HepG2 (cell line): ENCODE measurements around the gene FANCG. TPM values are rescaled to one million over a fixed set of nuclear protein-coding genes. Genes with fewer than 3 reads are reported as not detected.

Experiments used
- FOXO1 ChIP-seq: sonication (generic); formaldehyde crosslinking; IDR thresholded peaks from 2 replicates; pipeline ENCODE4 v1.4.0; 2020; ENCODE audit warnings: missing genetic modification reagents
- HDAC2 ChIP-seq: sonication (generic); formaldehyde crosslinking; IDR thresholded peaks from 2 replicates; pipeline ENCODE4 v1.4.0; 2020; ENCODE audit warnings: missing genetic modification reagents
- KMT2A ChIP-seq: sonication (generic); formaldehyde crosslinking; IDR thresholded peaks from 2 replicates; pipeline ENCODE4 v1.4.0; 2020; ENCODE audit warnings: missing genetic modification reagents
- ONECUT2 ChIP-seq: sonication (generic); formaldehyde crosslinking; IDR thresholded peaks from 2 replicates; pipeline ENCODE4 v1.4.0; 2020; ENCODE audit warnings: missing genetic modification reagents
- SMARCE1 ChIP-seq: fragments of 450-650 bp; IDR thresholded peaks from 2 replicates; pipeline ENCODE4 v1.6.1; 2017; ENCODE audit warnings: borderline replicate concordance
- ZNF34 ChIP-seq: sonication (generic); formaldehyde crosslinking; IDR thresholded peaks from 2 replicates; pipeline ENCODE4 v1.4.0; 2020; ENCODE audit warnings: mild to moderate bottlenecking, missing genetic modification reagents, borderline replicate concordance
- ZNF567 ChIP-seq: sonication (generic); formaldehyde crosslinking; IDR thresholded peaks from 2 replicates; pipeline ENCODE4 v1.8.1; 2023; ENCODE audit warnings: mild to moderate bottlenecking, missing genetic modification reagents, borderline replicate concordance
- ZNF652 ChIP-seq: IDR thresholded peaks from 2 replicates; pipeline ENCODE4 v1.6.1; 2016; ENCODE audit warnings: low read depth, borderline replicate concordance
- ZNF782 ChIP-seq: sonication (generic); formaldehyde crosslinking; IDR thresholded peaks from 2 replicates; pipeline ENCODE4 v1.4.0; 2020; ENCODE audit warnings: missing genetic modification reagents, mild to moderate bottlenecking, borderline replicate concordance
- polyA plus RNA-seq, 8 experiments: library from polyadenylated mRNA; depleted of rRNA in 3 of 8; stranded (reverse) in 7 of 8; unstranded in 1 of 8; fragments of >200 nt; fragmentation: Illumina TruSeq in 4 of 8; extraction: Trizol in 4 of 8; gene quantifications; 2 replicates each; pipeline versions ENCODE4 v1.2.1 to v1.2.3, GENCODE V29; 2011 to 2016; ENCODE audit warnings: low read depth in 4 of 8, missing spikeins in 1 of 8, mixed read lengths in 1 of 8; ENCODE audit not compliant: insufficient read depth in 1 of 8
- total RNA-seq, 5 experiments: library from RNA; depleted of rRNA; stranded (reverse); fragments of >200 nt; fragmentation: Illumina TruSeq; extraction: Trizol; gene quantifications; 2 replicates each; pipeline ENCODE4 v1.2.3, GENCODE V29; 2016; ENCODE audit warnings: low read depth in 1 of 5
- TF ChIP-seq, protein P1 (sequence below): sonication (generic); formaldehyde crosslinking; IDR thresholded peaks from 2 replicates; pipeline ENCODE4 v1.5.0; 2020; ENCODE audit warnings: mild to moderate bottlenecking, missing genetic modification reagents, borderline replicate concordance
- TF ChIP-seq, protein P2 (sequence below): sonication (generic); formaldehyde crosslinking; IDR thresholded peaks from 2 replicates; pipeline ENCODE4 v1.8.0; 2022; ENCODE audit warnings: mild to moderate bottlenecking, missing genetic modification reagents, borderline replicate concordance
- TF ChIP-seq, protein P3 (sequence below): sonication (generic); formaldehyde crosslinking; IDR thresholded peaks from 2 replicates; pipeline ENCODE4 v1.4.0; 2020; ENCODE audit warnings: missing genetic modification reagents
- TF ChIP-seq, protein P4 (sequence below): sonication (generic); formaldehyde crosslinking; IDR thresholded peaks from 2 replicates; pipeline ENCODE4 v1.8.1; 2023; ENCODE audit warnings: missing genetic modification reagents, inconsistent platforms, borderline replicate concordance

The FANCG gene
- total and polyA plus RNA-seq, 2 of the 13 experiments (the other 11 are each of a cell fraction or from before 2014, with no cell fraction given): 14.4 to 45.1 TPM

DNA sequence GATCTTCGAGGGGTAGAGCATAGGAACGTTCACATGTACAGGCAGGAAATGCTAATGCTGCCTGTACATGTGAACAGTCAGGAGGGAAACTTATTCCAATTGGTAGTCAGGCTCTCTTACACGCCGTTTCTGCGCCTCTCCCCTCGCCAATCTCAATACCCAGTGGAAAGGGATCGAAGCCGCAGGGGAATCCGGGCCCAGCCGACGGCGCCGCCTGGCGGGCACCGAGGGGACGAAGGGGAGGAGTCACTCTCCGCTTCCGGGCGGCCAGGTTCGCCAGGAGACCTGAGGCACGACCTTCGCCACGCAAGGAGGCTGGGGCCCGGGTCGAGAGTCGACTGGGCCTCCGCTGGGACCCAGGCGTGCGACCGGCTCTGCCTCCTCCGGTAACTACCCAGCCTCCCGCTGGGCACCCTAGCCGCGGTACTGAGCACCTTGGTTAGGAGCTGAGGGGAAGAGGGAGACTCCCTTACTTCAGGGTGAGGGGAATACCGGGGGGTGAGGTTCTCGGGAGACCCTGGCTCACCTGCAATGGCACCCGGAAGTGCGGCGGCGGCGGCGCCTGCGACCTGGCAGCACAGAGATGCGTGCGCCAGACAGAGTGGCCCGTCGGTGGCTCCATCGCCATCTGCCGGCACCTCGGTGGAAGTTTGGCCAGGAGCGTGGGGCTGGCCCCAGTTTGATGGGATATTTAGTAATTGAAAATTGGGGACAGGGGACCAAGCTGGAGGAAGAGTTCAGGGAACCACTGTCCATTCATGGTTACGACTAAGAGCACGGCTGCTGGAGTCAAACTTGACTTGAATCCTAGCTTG is 16.5 kb upstream of the FANCG start, which contains the start of gene PIGO (continued):
- TF ChIP-seq, protein P1, sequence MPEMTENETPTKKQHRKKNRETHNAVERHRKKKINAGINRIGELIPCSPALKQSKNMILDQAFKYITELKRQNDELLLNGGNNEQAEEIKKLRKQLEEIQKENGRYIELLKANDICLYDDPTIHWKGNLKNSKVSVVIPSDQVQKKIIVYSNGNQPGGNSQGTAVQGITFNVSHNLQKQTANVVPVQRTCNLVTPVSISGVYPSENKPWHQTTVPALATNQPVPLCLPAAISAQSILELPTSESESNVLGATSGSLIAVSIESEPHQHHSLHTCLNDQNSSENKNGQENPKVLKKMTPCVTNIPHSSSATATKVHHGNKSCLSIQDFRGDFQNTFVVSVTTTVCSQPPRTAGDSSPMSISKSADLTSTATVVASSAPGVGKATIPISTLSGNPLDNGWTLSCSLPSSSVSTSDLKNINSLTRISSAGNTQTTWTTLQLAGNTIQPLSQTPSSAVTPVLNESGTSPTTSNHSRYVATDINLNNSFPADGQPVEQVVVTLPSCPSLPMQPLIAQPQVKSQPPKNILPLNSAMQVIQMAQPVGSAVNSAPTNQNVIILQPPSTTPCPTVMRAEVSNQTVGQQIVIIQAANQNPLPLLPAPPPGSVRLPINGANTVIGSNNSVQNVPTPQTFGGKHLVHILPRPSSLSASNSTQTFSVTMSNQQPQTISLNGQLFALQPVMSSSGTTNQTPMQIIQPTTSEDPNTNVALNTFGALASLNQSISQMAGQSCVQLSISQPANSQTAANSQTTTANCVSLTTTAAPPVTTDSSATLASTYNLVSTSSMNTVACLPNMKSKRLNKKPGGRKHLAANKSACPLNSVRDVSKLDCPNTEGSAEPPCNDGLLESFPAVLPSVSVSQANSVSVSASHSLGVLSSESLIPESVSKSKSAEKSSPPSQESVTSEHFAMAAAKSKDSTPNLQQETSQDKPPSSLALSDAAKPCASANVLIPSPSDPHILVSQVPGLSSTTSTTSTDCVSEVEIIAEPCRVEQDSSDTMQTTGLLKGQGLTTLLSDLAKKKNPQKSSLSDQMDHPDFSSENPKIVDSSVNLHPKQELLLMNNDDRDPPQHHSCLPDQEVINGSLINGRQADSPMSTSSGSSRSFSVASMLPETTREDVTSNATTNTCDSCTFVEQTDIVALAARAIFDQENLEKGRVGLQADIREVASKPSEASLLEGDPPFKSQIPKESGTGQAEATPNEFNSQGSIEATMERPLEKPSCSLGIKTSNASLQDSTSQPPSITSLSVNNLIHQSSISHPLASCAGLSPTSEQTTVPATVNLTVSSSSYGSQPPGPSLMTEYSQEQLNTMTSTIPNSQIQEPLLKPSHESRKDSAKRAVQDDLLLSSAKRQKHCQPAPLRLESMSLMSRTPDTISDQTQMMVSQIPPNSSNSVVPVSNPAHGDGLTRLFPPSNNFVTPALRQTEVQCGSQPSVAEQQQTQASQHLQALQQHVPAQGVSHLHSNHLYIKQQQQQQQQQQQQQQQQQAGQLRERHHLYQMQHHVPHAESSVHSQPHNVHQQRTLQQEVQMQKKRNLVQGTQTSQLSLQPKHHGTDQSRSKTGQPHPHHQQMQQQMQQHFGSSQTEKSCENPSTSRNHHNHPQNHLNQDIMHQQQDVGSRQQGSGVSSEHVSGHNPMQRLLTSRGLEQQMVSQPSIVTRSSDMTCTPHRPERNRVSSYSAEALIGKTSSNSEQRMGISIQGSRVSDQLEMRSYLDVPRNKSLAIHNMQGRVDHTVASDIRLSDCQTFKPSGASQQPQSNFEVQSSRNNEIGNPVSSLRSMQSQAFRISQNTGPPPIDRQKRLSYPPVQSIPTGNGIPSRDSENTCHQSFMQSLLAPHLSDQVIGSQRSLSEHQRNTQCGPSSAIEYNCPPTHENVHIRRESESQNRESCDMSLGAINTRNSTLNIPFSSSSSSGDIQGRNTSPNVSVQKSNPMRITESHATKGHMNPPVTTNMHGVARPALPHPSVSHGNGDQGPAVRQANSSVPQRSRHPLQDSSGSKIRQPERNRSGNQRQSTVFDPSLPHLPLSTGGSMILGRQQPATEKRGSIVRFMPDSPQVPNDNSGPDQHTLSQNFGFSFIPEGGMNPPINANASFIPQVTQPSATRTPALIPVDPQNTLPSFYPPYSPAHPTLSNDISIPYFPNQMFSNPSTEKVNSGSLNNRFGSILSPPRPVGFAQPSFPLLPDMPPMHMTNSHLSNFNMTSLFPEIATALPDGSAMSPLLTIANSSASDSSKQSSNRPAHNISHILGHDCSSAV (CRISPR knock-in tag): no peak
- TF ChIP-seq, protein P2, sequence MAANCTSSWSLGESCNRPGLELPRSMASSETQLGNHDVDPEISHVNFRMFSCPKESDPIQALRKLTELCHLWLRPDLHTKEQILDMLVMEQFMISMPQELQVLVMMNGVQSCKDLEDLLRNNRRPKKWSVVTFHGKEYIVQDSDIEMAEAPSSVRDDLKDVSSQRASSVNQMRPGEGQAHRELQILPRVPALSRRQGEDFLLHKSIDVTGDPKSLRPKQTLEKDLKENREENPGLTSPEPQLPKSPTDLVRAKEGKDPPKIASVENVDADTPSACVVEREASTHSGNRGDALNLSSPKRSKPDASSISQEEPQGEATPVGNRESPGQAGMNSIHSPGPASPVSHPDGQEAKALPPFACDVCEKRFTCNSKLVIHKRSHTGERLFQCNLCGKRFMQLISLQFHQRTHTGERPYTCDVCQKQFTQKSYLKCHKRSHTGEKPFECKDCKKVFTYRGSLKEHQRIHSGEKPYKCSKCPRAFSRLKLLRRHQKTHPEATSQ (CRISPR knock-in tag): 0 out of 2 replicates have a peak, but pooled peaks have one; percentile 41
- peak; percentile 74 for TF ChIP-seq HDAC2 (CRISPR knock-in tag)
- TF ChIP-seq, protein P3, sequence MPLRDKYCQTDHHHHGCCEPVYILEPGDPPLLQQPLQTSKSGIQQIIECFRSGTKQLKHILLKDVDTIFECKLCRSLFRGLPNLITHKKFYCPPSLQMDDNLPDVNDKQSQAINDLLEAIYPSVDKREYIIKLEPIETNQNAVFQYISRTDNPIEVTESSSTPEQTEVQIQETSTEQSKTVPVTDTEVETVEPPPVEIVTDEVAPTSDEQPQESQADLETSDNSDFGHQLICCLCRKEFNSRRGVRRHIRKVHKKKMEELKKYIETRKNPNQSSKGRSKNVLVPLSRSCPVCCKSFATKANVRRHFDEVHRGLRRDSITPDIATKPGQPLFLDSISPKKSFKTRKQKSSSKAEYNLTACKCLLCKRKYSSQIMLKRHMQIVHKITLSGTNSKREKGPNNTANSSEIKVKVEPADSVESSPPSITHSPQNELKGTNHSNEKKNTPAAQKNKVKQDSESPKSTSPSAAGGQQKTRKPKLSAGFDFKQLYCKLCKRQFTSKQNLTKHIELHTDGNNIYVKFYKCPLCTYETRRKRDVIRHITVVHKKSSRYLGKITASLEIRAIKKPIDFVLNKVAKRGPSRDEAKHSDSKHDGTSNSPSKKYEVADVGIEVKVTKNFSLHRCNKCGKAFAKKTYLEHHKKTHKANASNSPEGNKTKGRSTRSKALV (CRISPR knock-in tag): 0 out of 2 replicates have a peak, but pooled peaks have one; percentile 28
- no peak; the same call in 1 of the 2 replicates for TF ChIP-seq ZNF652
- no peak for TF ChIP-seq SMARCE1
- peak; percentile 75 for TF ChIP-seq KMT2A (CRISPR knock-in tag)
- TF ChIP-seq, protein P4, sequence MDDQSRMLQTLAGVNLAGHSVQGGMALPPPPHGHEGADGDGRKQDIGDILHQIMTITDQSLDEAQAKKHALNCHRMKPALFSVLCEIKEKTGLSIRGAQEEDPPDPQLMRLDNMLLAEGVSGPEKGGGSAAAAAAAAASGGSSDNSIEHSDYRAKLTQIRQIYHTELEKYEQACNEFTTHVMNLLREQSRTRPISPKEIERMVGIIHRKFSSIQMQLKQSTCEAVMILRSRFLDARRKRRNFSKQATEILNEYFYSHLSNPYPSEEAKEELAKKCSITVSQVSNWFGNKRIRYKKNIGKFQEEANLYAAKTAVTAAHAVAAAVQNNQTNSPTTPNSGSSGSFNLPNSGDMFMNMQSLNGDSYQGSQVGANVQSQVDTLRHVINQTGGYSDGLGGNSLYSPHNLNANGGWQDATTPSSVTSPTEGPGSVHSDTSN (CRISPR knock-in tag): no peak
- no peak for TF ChIP-seq ONECUT2
- peak; percentile 96 for TF ChIP-seq ZNF34 (CRISPR knock-in tag)
- TF ChIP-seq FOXO1 (CRISPR knock-in tag): 0 out of 2 replicates have a peak, but pooled peaks have one; percentile 27
- 0 out of 2 replicates have a peak, but pooled peaks have one; percentile 10 for TF ChIP-seq ZNF567 (CRISPR knock-in tag)
- peak; percentile 97 for TF ChIP-seq ZNF782 (CRISPR knock-in tag)
